ENCODE results near the gene TEDDM1. TPM values are rescaled to one million over a fixed set of nuclear protein-coding genes. Genes with fewer than 3 reads are reported as not detected.

The TEDDM1 gene
- polyA plus RNA-seq, 1 donor (not counting 4 experiments of a cell fraction or from before 2014, with no cell fraction given): not detected

DNA sequence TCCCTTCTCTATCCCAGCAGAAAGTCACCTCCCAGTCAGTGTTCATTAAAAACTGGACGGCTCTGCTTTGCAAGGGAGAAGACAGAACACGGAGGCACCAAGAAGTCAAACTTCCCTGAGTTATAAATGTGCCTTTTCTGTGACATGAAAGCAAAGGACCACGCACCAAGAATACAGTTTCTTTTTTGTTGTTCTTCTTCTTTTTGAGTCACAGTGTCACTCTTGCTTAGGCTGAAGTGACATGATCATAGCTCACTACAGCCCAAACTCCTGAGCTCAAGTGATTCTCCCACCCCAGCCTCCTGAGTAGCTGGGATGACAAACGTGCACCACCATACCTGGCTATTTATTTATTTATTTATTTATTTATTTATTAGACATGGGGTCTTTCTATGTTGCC, 31.6 kb downstream of the TEDDM1 start:
- H3K9me1 ChIP-seq (ENCODE audit: control insufficient read depth, extremely low read depth, insufficient read depth, low read length): no peaks in the 10 kb centered on the region
- no peaks in the 10 kb centered on the region for H3K27me3 ChIP-seq (ENCODE audit: control insufficient read depth, extremely low read depth, insufficient read depth, low read length)
- FAIRE-seq (no peak), DNase-seq (ENCODE audit: low read depth, low spot score) (no peak)
- no peak overlapping the region for H3K27ac ChIP-seq (ENCODE audit: control insufficient read depth, insufficient read depth, low read length)
- H4K20me1 ChIP-seq (ENCODE audit: control insufficient read depth, extremely low read depth, insufficient read depth, low read length): no peaks in the 10 kb centered on the region
- no peaks in the 10 kb centered on the region for H3K36me3 ChIP-seq (ENCODE audit: control insufficient read depth in 2 of 2, extremely low read depth in 1 of 2, insufficient read depth in 2 of 2, low read length in 2 of 2)
- H3K9me3 ChIP-seq (ENCODE audit: control insufficient read depth, low read depth, low read length): no peaks in the 10 kb centered on the region
- no peak overlapping the region for H3K9ac ChIP-seq (ENCODE audit: control insufficient read depth, extremely low read depth, insufficient read depth, low read length)
- H3K4me1 ChIP-seq (ENCODE audit: control insufficient read depth, extremely low read depth, insufficient read depth, low read length): no peaks in the 10 kb centered on the region
- no peak overlapping the region for H3K4me3 ChIP-seq (ENCODE audit: control insufficient read depth in 2 of 3, extremely low read depth in 1 of 3, insufficient read depth in 2 of 3, low read depth in 1 of 3, low read length in 3 of 3)
- TF ChIP-seq, protein P1, sequence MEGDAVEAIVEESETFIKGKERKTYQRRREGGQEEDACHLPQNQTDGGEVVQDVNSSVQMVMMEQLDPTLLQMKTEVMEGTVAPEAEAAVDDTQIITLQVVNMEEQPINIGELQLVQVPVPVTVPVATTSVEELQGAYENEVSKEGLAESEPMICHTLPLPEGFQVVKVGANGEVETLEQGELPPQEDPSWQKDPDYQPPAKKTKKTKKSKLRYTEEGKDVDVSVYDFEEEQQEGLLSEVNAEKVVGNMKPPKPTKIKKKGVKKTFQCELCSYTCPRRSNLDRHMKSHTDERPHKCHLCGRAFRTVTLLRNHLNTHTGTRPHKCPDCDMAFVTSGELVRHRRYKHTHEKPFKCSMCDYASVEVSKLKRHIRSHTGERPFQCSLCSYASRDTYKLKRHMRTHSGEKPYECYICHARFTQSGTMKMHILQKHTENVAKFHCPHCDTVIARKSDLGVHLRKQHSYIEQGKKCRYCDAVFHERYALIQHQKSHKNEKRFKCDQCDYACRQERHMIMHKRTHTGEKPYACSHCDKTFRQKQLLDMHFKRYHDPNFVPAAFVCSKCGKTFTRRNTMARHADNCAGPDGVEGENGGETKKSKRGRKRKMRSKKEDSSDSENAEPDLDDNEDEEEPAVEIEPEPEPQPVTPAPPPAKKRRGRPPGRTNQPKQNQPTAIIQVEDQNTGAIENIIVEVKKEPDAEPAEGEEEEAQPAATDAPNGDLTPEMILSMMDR (optimal IDR thresholded peaks at IDR 0.05 in 1 of 3, IDR thresholded peaks at IDR 0.05 in 1 of 3, conservative IDR thresholded peaks at IDR 0.05 in 1 of 3; ENCODE audit: extremely low read depth in 1 of 3, insufficient read depth in 2 of 3, low read length in 3 of 3): no peak
- dilution Hi-C loops (cut with MboI; ENCODE audit: extremely low pct_ligation_motif_present, low sequenced_read_pairs): no loop called here
- no peaks in the 10 kb centered on the region for H3K79me2 ChIP-seq (ENCODE audit: control insufficient read depth, insufficient read depth, low read length)
- H2AFZ ChIP-seq (ENCODE audit: control insufficient read depth, low read length): no peak overlapping the region
- no peak overlapping the region for H3K4me2 ChIP-seq (ENCODE audit: control insufficient read depth, extremely low read depth, insufficient read depth, low read depth, low read length)

DNA sequence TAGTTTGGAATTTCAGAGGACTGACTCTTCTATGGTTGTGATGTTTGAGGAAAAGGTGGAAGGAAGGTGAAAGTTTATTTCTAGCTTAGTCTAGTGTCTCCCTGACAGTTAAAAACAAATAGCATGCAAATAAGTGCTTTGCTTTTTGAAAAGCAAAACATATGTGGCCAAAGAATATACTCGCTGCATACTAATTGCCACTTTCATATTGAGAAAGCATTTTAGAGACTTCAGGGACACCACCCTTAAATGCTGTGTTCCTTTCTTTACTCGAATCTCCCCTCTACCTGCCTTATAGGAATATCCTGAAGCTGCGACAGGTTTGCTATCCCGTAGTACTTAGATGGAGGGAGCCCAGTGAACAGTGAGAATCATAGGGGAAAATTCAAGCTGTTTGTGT, 32.1 kb downstream of the TEDDM1 start:
- no peak for TF ChIP-seq EZH2 (IDR thresholded peaks at IDR 0.05; ENCODE audit: low read length)
- TF ChIP-seq, protein P1 (optimal IDR thresholded peaks at IDR 0.05 in 1 of 3, IDR thresholded peaks at IDR 0.05 in 1 of 3, conservative IDR thresholded peaks at IDR 0.05 in 1 of 3; ENCODE audit: extremely low read depth in 1 of 3, insufficient read depth in 2 of 3, low read length in 3 of 3): no peak
- dilution Hi-C loops (cut with MboI; ENCODE audit: extremely low pct_ligation_motif_present, low sequenced_read_pairs): no loop called here
- H3K4me3 ChIP-seq (ENCODE audit: control insufficient read depth in 2 of 3, extremely low read depth in 1 of 3, insufficient read depth in 2 of 3, low read depth in 1 of 3, low read length in 3 of 3): no peak overlapping the region
- no peaks in the 10 kb centered on the region for H3K9me1 ChIP-seq (ENCODE audit: control insufficient read depth, extremely low read depth, insufficient read depth, low read length)
- no peak overlapping the region for H3K27ac ChIP-seq (ENCODE audit: control insufficient read depth, insufficient read depth, low read length)
- FAIRE-seq (no peak), DNase-seq (ENCODE audit: low read depth, low spot score) (no peak)
- no peaks in the 10 kb centered on the region for H3K27me3 ChIP-seq (ENCODE audit: control insufficient read depth, extremely low read depth, insufficient read depth, low read length)
- H3K9me3 ChIP-seq (ENCODE audit: control insufficient read depth, low read depth, low read length): no peaks in the 10 kb centered on the region
- H3K79me2 ChIP-seq (ENCODE audit: control insufficient read depth, insufficient read depth, low read length): no peaks in the 10 kb centered on the region
- no peaks in the 10 kb centered on the region for H3K4me1 ChIP-seq (ENCODE audit: control insufficient read depth, extremely low read depth, insufficient read depth, low read length)
- H3K4me2 ChIP-seq (ENCODE audit: control insufficient read depth, extremely low read depth, insufficient read depth, low read depth, low read length): no peak overlapping the region
- no peaks in the 10 kb centered on the region for H4K20me1 ChIP-seq (ENCODE audit: control insufficient read depth, extremely low read depth, insufficient read depth, low read length)
- H2AFZ ChIP-seq (ENCODE audit: control insufficient read depth, low read length): no peak overlapping the region
- no peaks in the 10 kb centered on the region for H3K36me3 ChIP-seq (ENCODE audit: control insufficient read depth in 2 of 2, extremely low read depth in 1 of 2, insufficient read depth in 2 of 2, low read length in 2 of 2)
- H3K9ac ChIP-seq (ENCODE audit: control insufficient read depth, extremely low read depth, insufficient read depth, low read length): no peak overlapping the region
